Neural cell (in vitro differentiated cells): Measurements from ENCODE around the gene TCN2.

ENCODE experiments used
- EP300 ChIP-seq: fragments of 450-650 bp; conservative IDR thresholded peaks from 2 replicates; pipeline ENCODE4 v1.6.1; 2014; ENCODE audit warnings: antibody characterized with exemption, mild to moderate bottlenecking, moderate library complexity; ENCODE audit not compliant: poor library complexity, severe bottlenecking
- EZH2 ChIP-seq: fragments of 200-600, 300-800 bp; shearing (Covaris generic), sonication (generic); IDR thresholded peaks from 2 replicates; pipeline ENCODE4 v1.6.1; 2014; ENCODE audit warnings: antibody characterized with exemption, low read length, borderline replicate concordance, mild to moderate bottlenecking; ENCODE audit not compliant: insufficient read depth, poor library complexity, severe bottlenecking
- MXI1 ChIP-seq: fragments of 450-650 bp; conservative IDR thresholded peaks from 2 replicates; pipeline ENCODE4 v1.6.1; 2014; ENCODE audit warnings: antibody characterized with exemption, mild to moderate bottlenecking; ENCODE audit not compliant: poor library complexity, severe bottlenecking
- POLR2AphosphoS5 ChIP-seq: IDR thresholded peaks from 2 replicates; pipeline ENCODE4 v1.6.1; 2012
- TAF1 ChIP-seq: IDR thresholded peaks from 2 replicates; pipeline ENCODE4 v1.6.1; 2012; ENCODE audit warnings: low read depth
- TF ChIP-seq, protein P1 (sequence below): fragments of 450-650 bp; IDR thresholded peaks from 2 replicates; pipeline ENCODE4 v1.5.1; 2014; ENCODE audit warnings: antibody characterized with exemption, mild to moderate bottlenecking, moderate library complexity; ENCODE audit not compliant: poor library complexity, severe bottlenecking
- TF ChIP-seq, protein P2 (sequence below): IDR thresholded peaks from 2 replicates; pipeline ENCODE4 v1.6.1; 2012; ENCODE audit warnings: borderline replicate concordance

DNA sequence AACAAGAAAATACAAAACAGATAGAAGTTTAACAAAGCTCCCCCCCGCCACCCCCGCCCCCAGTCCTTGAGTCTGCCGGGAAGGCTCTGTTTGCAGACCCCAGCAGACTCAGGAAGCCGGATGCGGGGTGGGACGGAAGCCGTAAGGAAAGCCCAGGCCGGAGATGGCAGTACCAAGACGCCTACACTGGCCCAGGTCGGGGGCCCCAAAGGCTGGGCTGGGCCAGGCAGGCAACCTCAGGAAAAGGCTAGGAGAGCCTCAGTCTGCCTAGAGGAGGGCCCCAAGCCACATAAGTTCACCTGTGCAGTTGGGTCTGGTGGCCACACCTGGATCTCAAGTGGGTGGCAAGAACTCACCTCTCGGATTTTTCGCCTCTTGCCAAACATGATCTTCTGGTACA is 28.5 kb upstream of the TCN2 start:
- TF ChIP-seq, protein P1, sequence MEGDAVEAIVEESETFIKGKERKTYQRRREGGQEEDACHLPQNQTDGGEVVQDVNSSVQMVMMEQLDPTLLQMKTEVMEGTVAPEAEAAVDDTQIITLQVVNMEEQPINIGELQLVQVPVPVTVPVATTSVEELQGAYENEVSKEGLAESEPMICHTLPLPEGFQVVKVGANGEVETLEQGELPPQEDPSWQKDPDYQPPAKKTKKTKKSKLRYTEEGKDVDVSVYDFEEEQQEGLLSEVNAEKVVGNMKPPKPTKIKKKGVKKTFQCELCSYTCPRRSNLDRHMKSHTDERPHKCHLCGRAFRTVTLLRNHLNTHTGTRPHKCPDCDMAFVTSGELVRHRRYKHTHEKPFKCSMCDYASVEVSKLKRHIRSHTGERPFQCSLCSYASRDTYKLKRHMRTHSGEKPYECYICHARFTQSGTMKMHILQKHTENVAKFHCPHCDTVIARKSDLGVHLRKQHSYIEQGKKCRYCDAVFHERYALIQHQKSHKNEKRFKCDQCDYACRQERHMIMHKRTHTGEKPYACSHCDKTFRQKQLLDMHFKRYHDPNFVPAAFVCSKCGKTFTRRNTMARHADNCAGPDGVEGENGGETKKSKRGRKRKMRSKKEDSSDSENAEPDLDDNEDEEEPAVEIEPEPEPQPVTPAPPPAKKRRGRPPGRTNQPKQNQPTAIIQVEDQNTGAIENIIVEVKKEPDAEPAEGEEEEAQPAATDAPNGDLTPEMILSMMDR = no peak
- TF ChIP-seq EZH2 = no peak
- no peak for TF ChIP-seq EP300
- TF ChIP-seq TAF1 = no peak
- TF ChIP-seq MXI1 = no peak
- TF ChIP-seq, protein P2, sequence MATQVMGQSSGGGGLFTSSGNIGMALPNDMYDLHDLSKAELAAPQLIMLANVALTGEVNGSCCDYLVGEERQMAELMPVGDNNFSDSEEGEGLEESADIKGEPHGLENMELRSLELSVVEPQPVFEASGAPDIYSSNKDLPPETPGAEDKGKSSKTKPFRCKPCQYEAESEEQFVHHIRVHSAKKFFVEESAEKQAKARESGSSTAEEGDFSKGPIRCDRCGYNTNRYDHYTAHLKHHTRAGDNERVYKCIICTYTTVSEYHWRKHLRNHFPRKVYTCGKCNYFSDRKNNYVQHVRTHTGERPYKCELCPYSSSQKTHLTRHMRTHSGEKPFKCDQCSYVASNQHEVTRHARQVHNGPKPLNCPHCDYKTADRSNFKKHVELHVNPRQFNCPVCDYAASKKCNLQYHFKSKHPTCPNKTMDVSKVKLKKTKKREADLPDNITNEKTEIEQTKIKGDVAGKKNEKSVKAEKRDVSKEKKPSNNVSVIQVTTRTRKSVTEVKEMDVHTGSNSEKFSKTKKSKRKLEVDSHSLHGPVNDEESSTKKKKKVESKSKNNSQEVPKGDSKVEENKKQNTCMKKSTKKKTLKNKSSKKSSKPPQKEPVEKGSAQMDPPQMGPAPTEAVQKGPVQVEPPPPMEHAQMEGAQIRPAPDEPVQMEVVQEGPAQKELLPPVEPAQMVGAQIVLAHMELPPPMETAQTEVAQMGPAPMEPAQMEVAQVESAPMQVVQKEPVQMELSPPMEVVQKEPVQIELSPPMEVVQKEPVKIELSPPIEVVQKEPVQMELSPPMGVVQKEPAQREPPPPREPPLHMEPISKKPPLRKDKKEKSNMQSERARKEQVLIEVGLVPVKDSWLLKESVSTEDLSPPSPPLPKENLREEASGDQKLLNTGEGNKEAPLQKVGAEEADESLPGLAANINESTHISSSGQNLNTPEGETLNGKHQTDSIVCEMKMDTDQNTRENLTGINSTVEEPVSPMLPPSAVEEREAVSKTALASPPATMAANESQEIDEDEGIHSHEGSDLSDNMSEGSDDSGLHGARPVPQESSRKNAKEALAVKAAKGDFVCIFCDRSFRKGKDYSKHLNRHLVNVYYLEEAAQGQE = no peak
- TF ChIP-seq POLR2AphosphoS5 = no peak
